Stimulated activated CD4-positive, alpha-beta T cell treated with anti-CD3 and anti-CD28 coated beads, Interleukin-15, amount 100 ng/mL, for 48 hours (primary cell): Measurements from ENCODE around the gene ADAM33.

ENCODE experiments used
- DNase-seq, 2 donors: peaks; one replicate each; pipeline ENCODE4 v3.0.0-alpha.2; 2020; ENCODE audit warnings: low read depth in 2 of 2

Gene ADAM33

DNA sequence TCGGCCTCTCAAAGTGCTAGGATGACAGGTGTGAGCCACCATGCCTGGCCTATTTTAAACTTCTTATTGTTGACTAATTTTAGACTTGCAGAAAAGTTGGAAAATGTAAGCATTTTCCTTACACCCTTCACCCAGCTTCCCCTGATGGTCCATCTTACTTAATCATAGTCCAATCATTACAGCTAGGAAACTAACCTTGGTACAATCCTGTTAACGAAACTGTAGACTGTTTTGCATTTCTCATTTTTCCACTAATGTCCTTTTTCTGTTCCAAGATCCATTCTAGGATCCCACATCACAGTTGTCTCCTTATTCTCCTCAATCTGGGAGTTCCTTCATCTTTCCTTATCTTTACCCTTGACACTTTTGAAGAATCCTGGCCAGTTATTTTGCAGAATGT lies 18.0 kb downstream of the ADAM33 start:
- no peak for DNase-seq

DNA sequence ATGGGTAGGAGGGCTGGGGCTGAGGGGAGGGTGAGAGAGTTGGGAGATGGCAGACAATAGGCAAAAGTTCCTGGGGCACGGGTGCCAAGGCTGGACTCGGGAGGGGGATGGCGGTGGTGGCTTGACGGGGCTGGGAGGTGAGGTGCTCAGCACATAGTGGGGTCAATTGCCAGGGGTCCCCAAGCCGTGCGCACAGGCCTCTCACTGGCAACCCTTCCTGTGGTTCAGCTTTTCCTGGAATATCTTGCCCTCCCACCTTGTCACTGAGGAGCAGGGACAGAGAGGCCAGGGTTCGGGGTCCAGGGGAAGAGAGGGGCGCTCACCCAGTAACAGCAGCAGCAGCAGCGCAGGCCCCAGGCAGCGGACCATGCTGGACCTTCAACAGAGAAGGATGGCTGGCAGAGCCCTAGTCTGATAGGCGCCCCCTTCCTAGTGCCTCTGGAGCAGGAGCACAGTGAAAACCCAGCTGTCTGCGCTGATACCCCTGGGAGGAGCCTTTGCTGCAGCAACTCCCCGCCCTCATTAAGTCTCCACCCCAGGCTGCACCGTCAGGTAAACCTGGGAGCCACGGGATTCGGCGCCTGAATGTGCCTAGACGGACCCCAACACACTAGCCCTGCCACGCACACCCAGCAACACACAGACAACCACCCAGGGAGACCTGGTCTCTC lies 18.6 kb downstream of the ADAM33 start, which contains the start of gene GFRA4:
Gene GFRA4 (minus strand): TSS at position 369 of the 671 bp plus-strand sequence. CDS start 0 bp downstream, at position 369.
- no peak for DNase-seq

DNA sequence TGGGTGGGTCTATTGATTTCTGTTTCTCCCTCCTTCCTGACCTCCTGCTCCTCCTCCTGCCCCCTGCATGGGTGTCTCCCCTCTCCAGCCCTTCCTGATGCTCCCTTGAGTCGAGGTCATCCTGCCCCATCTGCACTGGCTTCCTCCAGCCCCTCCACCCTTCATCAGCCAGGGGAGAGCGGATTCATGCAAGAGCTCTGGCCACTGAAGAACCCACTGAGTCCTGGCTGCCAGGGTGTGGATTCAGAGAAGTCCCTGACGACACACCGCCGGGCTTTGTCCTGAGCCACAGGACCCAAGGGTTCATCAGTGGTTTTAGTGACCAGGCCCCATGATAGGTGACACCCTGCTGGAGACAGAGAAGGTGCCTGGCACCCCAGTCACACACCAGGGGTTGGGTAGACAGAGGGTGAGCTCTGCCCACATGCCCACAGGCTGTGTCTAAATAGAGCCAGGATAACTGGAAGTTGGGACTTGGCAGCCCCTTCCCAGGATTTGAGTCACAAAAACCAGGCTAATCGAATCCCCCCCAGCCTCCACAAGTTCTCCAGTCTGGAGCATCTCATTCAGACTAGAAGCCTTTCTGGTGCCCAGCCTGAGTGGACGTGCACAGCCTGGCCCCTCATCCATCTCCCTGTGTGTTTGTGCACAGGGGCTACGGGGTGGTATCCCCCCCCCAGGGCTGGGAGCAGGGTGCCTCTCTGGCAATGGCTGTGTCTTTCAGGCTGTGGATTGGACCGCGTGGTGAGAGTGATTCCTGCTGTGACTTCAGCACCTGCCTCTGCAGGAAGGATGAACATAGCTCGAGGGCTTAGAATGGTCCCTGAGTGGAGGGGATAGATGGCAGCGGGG lies 19.8 kb downstream of the ADAM33 start:
- DNase-seq = no peak

DNA sequence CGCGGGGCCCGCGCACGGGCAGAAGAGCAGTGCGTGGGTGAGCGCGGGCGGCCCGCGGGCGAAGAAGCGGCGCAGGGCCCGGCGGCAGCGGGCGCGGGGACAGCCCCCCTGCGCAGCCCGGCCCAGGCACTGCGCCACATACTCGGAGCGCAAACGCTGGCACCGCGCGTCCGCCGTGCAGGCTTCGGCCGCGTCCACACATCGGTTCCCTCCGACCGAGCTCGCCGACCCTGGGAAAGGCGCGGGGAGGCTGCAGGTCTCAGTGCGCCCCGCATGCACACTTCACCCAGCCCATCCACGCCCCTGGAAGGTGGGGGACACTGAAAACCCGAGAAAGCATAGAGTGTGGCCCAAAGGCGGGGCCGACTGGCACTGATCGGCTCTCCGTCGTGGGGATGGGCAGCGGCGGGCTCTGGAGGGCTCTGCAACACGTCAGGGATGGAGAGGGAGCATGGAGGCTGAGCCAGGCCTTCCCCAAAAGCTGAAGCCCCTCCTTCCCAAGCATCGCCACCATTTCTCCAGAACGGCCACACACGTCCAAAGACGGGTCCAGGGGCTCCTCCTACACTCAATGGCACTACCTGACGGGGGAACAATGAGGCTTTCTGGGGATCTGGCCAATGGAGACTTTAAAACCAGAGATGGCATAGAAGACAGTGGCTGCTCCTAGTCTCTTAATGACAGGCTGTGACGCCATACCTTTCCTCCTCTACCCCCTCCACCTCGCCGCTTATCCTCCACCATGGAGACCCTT lies 20.6 kb downstream of the ADAM33 start:
- DNase-seq = no peak

DNA sequence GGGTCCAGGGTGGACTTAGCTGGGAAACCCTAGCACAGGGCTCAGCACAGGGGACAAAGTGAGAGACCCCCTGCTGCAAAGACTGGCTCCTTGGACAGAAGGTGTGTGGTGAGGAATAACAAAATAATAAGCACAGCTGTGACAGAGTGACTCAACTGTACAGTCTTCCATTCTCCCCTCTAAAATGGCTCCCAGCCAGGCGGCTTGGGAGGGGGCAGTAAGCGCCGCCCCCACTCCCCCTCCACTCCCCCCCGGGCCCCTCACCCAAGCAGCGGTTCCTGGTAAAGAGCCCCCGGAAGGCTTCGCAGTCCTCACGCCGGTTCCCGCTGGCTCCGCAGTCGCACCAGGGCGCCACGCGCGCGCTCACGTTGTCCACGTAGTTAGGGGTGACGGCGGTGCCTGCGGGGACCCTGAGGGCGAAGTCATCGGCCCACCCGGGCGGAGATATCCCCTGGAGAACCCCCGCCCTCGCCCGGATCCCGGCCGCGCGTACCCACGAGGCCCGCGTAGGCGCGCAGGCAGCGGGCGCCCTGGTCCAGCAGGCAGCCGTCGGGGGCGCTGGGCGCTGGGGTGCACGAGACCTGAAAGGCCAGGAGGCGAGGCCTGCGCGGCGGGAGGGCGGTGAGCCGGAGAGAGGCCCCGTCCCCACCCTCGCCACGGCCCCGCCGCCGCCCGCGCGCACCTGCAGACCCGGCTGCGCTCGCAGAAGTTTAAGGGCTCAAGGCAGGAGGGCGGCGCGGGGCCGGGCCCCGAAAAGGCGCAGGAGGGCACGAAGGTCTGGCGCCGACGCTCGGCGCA lies 21.3 kb downstream of the ADAM33 start:
- no peak for DNase-seq

DNA sequence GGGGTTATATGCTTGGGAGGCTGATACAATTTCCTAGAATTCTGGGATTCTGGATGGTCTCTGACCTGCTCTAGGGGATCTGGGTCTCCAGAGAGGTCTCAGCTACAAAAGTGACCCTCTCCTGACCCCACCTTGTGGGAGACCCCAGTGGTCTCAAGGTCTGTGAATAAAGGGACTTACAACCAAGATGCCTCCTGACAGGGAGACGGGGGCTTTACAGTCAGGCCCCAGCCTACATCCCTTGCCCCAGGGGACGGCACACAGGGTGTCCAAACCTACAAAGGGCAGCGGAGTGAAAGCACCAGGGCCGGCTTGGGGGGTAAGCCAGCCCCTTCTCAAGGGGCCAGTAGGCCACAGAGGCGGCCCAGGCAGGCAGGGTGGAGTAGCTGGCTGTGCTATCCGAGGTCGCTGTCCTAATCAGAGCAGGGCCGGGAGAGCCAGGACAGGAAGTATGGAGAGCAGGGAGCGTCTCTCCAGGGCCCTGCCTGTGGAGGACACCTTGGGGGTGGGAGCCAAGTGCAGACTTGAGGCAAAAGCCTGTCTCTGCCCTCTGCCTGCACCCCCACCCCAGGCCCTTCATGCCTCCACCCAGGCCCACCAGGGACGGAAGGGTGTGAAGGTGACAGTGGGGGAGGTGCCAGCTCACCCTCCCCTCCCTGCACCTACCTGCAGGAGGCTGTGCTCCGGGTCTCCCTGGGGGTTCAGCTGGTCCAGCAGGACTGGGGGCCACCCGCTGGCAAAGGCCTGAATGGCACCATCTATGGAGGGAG lies 22.1 kb downstream of the ADAM33 start:
- no peak for DNase-seq

DNA sequence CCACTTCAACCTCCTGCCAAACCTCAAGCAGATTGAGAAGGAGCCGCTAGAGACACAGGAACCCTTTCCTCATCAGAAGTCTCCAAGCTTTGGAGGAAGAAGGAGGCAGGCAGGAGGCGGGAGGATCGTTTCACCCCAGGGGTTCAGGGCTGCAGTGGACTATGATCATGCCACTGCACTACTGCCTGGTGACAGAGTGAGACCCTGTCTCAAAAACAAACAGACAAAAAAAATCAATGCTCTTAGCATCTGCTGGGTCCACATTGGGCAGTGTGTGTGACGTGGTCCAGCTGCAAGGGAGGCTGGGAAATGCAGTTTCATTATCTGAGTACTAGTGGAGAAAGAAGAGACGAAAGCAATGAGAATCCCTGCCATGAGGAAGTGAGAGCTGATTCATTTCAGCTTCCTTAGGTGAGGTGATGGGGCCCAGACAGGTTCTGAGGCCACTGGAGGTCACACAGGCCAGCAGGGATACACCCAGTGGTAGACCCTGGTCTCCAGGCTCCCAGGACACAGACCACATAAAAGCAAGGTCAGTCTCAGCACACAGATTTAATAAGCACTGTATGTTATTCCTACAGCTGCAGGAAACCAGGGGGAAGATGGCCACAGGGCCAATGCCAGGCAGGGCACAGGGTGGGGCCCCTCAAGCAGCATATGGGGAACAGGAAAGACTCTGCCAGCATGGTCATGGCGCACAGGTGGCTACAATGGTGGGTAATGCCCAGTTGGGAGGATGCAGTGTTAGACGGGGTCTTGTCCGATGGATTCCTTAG lies 22.9 kb downstream of the ADAM33 start:
- no peak for DNase-seq

DNA sequence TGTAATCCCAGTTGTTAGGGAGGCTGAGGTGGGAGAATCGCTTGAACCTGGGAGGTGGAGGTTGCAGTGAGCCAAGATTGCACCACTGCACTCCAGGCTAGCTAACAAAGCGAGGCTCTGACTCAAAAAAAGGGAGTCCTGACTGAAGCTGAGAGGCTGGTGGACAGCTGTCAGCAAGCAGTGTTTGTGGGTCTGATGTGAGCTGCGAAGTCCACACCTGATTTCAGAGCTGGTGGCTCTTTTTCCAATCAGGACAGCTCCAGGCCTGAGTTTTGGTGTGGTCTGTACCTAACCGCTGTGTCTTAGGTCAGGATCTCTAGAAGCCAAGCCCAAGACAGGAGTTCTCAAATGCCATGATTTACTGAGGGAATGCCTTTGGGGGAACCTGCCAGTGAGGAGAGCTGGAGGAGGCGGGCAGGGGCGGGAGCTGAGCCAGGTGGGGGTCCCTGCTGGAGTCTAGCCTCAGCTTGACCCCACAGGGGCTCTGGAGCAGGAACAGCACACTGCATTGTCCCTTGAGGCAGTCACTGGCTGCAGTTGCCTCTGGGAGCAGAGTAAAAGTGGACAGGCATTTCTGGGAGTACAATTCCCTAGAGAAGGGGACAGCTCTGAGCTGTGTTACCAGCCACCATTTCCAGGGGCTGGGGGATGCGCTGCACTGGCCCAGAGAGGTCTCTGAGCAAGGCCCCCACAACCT lies 23.6 kb downstream of the ADAM33 start:
- no peak for DNase-seq

DNA sequence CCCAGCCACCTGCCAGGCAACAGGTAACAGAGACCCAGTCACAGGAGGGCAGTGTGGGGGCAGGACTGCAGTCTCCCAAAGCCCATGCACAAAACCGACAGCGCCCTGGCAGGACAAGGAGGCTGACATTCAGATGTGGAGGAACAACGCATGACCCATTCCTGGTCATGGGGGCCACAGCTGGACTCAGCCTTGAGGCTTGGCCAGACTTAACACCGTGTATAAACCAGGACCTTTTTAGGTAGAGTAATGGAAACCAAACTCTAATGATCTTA lies 26.7 kb downstream of the ADAM33 start:
- DNase-seq = no peak

DNA sequence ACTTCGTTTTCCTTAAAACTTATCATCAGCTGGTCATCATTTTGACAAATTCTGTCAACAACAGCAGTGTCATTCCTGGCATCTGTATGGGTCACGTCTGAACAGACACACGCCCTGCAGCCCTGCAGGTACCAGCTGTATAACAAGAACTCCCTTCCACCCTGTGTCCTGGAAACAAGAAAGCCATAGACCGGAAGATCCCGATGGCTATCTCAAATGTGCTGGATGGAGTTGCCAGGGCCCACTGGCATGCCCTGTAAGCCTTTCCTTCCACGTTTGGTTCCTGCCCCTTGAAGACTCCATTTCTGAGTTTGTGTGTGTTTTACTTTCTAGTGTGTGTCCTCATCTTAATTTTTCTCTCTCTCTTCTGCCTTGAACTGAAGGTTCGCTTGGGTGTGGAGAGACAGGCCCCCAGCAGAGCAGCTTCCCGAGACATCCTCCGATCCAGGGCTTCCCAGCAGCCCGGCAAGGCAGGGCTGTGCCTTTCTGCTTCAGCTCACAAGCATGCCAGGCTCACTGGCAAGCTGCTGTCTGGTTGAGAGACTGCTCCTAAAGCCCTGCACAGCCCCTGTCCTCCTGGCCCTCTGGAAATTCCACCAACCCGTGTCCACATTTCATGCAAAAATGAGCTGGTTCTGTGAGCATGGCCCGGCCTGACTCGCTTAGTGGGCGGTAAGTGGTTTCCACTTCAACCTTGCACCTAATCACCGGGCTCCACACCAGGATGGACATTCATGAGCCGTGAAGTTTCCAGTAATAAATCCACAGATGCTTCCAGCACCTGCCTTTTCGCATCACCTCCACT lies 27.3 kb downstream of the ADAM33 start:
- DNase-seq = no peak

DNA sequence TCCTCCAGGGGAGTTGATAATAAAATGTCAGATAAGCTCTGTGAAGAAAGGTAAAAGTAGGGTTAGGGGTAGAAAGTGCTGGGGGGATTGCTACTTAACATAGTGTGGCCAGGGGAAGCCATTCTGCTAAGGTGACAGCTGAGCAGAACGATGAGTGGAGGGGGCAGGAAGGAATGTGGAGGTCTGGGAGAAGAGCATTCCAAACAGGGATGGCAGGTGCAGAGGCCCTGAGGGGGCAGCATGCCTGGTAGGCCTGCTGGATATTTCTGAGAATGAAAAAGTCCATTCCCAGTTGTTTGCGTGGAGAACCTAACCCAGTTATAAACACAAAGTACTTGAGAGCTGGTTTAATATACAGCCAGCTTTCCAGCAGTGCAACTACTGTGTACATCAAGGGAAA lies 27.9 kb downstream of the ADAM33 start:
- no peak for DNase-seq

DNA sequence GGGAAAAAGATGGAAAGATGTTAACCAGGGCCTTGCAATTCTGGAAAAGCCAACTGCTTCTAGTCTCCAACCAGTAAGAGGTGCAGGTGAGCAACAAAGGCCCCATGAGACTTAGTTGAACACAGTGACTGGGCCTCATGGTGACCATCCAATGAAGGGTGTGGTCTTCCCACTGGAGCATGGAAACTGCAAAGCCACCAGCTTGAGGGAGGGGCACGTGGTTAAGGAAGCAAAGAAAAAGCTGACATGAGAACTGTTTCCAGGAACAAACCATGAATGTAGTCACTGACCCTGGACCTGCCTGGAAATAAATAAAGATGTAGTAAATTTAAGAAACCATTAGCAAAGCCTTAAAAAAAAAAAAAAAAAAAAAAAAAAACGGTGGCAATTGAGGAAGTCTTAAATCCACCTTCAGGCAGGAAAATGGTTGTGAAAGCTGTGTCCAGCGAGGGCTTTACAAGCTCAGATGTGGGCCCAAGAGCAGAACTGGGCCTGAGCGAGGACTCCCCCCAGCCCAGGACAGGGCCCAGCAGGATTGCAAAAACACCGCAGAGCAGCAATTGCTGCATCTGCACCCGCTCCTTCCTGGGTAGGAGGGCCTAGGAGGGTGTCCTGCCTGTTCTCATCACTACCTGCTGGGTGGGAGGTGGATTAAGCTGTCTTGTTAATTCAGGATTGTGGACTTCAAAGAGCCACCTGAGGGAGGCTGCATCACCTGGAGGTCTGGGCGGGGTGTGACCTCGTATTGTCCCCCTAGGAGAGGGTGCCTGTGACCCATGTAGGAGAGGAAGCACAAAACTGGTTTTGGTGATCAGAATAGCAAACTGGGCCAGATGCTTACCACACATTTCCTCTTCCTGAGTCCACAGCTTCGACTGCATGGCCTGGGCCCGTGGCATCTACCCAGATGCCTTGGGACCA lies 28.9 kb downstream of the ADAM33 start:
- DNase-seq = no peak

DNA sequence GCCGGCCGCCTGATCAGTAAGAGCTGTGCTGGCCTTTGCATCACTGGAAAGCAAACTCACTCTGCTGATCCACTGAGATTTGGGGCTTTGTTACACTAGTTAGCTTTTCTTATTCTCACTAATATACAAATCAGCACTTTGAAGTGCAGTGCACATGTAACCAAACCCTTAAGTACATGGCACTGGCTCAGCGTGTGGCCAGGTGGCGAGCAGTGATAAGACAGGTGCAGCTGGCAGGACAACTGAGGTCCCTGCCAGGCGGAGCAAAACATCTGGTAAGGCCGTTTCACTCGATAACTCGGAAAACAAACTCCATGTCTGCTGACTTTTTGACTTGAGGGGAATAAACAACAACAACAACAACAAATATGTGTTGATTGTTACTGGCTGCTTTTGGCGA lies 29.6 kb downstream of the ADAM33 start:
- no peak for DNase-seq

DNA sequence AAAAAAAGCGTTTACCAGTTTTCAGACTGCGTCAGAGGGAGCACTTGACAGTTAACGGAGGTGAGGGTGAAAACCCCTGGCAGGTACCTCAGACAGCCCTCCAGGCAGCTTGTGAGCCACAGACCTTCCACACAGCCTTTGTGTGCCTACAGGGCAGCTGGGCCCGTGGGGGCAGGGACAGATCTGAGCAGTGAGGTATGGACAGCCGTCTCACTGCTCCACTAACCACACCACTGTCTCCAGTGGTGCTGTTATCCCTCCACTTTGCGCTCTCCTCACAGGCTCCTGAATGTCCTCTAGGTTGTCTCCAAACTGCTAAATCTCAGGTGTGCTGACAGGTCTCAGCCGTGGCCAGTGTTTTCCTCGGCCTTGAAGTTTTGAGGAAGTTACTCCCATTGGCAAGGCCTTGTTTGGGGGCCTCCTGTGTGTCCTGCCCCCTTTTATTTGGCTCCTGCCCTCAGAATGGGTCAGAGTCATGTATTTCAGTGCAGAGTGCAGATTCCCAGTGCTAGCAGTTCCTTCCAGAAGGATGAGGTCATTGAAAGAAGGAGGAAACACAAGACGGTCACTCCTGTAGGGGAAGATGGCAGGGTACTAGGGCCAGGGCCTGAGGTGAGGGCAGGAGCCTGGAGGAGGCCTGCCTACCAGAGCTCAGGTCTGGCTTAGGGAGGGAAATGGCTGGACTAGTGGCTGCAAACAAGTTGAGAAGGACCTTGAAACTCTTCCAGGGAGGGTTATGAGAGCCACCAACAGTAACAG lies 30.4 kb downstream of the ADAM33 start:
- DNase-seq = no peak

DNA sequence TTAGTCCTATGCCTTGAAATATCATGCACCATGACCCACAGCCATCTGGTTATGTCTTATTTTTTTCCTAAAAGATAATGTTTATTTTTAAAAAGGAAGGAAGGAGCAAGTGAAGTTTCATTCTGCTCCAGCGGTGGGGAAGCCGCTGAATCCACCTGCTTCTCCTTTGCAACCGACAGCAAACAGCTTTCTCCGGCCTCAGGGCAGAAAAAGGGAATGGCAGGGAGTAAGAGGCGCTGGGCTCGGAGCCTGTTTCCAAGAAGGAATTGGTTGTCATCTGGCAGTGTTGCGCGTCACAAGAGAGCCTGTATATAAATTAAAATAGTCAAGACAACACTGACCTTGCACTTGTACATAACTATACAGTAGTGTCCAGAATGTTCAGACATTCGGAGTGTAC lies 32.9 kb downstream of the ADAM33 start:
- DNase-seq = no peak

DNA sequence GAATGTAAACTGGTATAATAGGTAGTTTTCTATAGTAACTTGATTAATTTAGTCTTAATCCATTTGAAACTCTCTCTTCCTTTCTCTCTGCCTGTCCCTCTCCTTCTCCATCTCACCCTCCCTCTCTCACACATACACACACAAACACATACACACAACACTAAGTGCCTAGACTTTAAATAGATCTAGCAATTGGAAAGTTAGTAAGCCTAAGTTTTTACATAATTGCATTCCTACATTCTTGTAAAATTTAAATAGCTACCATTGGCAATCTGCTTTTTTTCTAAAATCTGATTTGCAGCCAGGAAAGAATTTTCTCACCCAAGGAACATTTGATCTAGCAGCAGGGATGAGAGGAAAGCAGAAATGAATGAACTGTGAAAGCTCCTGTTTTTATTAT lies 34.3 kb downstream of the ADAM33 start:
- DNase-seq = no peak

DNA sequence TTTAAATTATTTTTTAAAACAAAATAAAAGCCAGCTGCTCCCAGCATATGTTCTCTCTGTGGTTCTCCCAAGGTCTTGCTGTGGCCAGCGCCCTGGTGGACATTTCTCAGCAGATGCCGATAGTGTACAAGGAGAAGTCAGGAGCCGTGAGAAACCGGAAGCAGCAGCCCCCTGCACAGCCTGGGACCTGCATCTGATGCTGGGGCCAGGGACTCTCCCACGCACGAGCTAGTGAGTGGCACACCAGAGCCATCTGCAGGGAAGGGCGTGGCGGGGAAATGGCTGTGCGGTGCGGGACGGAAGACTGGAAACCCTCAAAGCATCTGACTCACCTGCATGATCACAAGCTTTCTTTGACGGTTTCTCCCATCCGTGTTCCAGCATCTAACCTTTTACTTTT lies 35.2 kb downstream of the ADAM33 start:
- DNase-seq = no peak
